AG09319 (cell line): Measurements from ENCODE around the gene TEX54.
A peak's percentile ranks its signal among the peaks of the same experiment; 100 is the strongest.
"Not testable (repeated sequence)": the region's sequence is repeated elsewhere in the genome, so short reads cannot be mapped to it uniquely, and the experiment has no call there.

Source experiments
- DNase-seq: peaks from one replicate; pipeline ENCODE4 v3.0.0-alpha.2; 2010; ENCODE audit warnings: low read depth; ENCODE audit errors: extremely low read depth
- CTCF ChIP-seq: IDR thresholded peaks from 2 replicates; pipeline ENCODE4 v1.5.1; 2011; ENCODE audit warnings: low read depth, mild to moderate bottlenecking, inconsistent platforms, low read length, moderate library complexity

The TEX54 gene

GRCh38 chr11:62844154-62844553, 11.5 kb upstream of the TEX54 start:
- TF ChIP-seq CTCF: no peak
- no peak for DNase-seq

- no peak for TF ChIP-seq CTCF
- no peak for DNase-seq
Measured at GRCh38 chr11:62843466-62843865, 10.8 kb upstream of the TEX54 start.

DNA sequence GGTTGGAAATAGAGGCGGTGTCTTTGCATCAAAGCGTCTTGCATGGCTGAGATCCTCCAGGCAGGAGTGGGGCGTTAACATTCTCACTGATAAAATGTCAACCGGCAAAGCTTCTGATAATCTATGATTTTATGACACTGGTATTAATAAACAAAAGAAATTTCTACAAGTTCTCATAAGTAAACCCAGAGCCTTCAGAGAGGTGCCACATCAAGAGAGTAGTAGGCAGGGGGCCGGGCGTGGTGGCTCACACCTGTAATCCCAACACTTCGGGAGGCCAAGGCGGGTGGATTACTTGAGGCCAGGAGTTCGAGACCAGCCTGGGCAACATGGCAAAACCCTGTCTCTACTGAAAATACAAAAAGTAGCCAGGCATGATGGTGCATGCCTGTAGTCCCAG, 10.2 kb upstream of the TEX54 start:
- not testable (repeated sequence) for DNase-seq

GRCh38 chr11:62842171-62842741, 9.6 kb upstream of the TEX54 start:
- DNase-seq: no peak
- TF ChIP-seq CTCF: no peak

GRCh38 chr11:62841361-62842170, 8.9 kb upstream of the TEX54 start:
- TF ChIP-seq CTCF: no peak
- peak; percentile 99 for DNase-seq

DNA sequence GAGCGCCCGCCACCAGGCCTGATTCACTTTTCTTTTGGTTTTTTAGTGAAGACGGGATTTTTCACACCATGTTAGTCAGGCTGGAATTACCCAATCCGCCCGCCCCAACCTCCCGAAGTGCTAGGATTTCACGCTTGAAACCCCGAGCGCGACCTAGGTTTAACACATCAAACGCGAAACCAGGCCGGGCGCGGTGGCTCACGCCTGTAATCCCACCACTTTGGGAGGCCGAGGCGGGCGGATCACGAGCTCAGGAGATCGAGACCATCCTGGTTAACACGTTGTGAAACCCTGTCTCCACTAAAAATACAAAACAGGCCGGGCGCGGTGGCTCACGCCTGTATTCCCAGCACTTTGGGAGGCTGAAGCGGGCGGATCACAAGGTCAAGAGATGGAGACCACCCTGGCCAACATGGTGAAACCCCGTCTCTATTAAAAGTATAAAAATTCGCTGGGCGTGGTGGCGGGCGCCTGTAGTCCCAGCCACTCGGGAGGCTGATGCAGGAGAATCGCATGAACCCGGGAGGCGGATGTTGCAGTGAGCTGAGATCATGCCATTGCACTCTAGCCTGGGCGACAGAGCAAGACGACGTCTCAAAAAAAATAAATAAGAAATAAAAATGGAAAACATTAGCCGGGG, 8.2 kb upstream of the TEX54 start:
- peak; percentile 39 for DNase-seq

DNA sequence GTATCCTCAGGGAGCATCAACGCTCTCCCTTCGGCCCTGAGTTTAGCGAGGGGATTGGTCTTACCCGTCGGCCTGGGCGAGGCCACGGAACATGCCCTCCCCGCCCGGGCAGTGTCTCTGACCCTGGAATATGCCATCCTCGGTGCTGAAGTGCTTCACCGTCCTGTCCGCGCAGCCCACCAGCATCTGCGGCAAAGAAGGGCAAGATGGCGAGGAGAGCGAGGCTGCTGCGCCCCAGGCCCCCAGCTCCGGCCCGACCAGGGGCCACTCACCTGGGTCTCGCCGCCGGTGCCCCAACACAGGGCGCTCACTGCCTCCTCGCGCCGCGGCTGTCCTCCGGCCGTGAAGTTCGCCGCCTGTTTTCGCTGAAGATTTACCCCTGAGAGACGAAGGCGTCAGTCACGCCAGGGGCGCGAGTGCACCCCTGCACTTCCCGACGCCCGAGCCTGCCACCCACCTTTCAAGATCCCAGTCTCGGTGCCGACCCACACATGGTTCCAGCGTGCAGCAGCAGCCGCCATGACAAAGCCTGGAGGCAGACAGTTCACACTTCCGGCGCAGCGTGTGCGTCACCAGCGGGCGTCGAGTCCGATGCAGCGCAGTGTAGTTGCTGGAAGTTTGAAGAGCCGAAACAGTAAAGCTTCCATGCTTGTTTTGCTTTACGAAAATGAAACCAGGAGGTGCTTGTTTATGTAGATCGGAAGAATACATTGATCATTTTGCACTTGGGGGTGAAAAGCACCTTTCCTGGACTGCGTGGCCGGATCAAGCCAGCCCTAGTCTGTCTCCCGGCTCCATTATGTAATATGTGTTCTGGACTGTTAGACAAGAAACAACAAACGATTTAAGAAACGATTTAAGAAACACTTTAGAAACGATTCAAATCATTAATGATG, 6.7 kb upstream of the TEX54 start, which contains the start of gene WDR74:
Gene WDR74, minus strand, starts transcription at position 541 of the 896 bp plus-strand sequence. Its CDS starts 20 bp downstream, at position 521.
- peak; percentile 68 for DNase-seq
- TF ChIP-seq CTCF: no peak
